AG20443 (cell line): ENCODE results near the gene SLC10A1.

Experiments
- DNase-seq: peaks from one replicate; pipeline ENCODE4 v3.0.0; 2012; ENCODE audit warnings: low spot score, mixed read lengths

SLC10A1 gene

DNA sequence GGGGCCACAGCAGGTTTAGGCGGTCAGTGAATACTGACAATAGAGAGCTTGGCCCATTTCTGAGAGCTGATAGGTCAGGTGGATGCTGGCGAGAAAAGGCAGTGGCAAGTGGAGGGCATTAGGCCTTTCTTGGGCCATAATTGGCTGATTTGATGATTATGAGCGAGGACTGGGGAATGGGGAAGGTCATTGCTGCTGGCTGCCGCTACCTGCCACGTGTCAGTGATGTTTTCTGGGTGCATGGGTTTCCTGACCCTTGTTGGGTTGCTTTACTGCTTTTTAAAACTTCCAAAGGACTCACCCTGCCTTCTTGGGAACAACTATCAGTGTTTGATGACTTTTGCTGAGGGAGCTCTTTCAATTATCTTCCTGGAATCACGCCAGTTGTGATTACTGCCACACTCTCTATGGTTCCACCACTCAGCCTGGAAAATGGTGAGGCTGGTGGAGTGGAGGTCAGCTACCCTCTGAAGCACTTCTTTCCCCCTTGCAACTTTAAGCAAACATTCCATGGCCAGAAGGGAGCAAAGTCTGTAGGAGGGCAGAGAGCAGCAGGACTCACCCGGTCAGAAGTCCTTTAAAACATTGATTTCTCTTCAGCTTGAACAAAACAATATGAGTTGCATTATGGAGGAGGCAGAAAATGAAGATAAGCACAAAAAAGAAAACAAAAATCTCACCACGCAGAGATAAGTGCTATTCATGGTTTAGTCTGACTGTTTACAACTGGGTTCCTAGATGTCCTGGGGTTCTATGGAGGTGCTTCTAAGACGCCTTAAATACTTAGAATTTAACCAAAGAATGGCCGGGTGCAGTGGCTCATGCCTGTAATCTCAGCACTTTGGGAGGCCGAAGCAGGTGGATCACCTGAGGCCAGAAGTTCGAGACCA, 12.1 kb upstream of the SLC10A1 start:
- DNase-seq = no peak

DNA sequence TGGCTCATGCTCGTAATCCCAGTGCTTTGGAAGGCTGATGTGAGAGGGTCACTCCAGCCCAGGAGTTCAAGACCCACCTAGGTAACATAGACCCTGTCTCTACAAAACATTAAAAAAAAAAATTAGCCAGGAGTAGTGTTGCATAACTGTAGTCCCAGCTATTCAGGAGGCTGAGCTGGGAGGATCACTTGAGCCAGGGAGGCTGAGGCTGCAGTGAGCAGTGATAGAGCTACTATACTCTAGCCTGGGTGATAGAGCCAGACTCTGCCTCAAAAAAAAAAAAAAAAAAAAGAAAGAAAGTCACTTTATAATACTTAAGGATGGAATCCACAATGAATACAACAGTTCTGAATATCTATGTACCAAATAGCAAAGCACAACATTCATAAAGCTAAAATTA, 10.2 kb upstream of the SLC10A1 start:
- DNase-seq = no peak

DNA sequence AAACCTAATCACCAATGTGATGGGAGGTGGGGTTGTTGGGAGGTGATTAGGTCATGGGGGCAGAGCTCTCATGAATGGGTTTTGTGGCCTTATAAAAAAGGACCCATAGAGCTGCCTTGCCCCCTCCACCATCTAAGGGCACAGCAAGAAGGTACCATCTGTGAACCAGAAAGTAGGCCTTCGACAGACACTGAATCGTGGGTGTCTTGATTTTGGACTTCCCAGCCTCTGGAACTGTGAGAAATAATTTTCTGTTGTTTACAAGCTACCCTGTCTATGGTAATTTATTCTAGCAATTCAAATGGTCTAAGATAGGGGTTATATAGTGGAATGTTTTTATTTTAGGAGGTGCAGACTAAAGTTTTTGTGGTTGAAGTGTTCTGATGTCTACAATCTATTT, 7.9 kb upstream of the SLC10A1 start:
- DNase-seq = no peak

DNA sequence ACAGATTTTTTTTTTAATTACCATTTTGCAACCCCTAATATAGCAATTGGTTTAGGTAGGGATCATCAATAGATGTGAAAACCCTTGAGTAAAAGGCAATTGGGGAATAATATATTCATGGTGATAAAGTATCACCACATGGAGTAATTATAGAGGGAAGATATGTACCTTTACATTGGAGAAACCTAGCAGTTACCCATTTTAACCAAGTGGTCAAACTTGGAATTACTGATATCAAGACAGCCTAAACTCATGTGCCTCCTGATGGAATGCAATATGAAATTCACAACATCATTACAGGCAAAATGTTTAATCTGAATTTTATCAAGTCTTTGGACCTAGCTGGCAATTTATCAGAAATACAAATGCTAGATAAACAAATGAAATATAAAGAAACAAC, 6.7 kb upstream of the SLC10A1 start:
- DNase-seq = no peak

DNA sequence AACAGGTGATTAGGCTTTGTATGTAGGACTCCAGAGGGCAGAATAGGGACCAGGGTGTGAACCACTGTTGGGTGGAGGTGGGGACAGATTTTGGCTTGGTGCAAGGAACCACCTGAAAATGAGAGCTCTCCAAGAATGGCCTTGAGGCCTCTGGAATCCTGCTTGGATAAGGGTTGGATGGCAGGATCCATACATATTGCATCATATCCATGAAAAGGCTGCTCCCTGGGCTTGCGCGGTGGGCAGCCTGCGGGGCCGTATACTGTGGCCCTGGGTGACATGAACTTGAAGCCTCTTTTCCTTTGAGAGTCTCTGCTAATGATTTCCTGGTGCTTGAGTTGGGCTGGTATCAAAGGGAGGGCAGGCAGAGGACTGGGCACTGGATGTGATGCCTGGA, 1.3 kb upstream of the SLC10A1 start:
- no peak for DNase-seq

DNA sequence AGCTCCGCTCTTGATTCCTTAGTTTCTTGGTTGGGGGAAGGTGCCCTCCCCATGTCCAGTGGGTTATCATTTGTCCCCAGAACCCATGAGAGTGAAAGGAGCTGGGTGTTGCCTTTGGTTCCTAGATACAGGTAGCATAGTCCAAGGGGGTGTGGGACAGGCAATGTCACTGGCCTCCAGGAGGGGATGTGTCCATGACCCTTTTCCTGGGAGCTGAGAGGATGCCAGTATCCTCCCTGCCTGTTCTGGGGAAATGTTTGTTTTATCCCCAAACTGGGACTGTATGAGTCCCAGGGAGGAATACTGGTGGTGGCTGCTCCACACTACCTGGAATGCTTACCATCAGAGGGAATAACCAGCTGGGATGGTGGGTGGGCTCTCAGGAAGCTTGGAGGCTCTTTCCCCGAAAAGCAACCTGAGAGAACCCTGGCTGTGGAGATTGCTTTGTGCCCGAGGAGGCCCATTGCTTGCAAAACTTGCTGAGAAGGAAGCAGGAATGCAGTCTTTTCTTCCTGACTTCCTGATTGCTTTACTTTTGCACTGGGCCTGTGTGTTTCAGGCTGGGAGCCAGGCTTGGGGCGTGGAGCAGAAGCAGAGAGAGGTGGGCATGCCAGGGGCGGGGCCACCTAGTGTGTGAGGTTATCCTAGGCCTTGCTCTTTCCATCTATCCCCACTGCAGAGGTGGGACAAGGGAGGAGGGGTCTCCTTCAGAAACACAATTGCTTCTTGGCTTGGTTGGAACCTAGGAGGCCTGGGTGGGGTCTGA, 715 bp upstream of the SLC10A1 start:
- DNase-seq = no peak

DNA sequence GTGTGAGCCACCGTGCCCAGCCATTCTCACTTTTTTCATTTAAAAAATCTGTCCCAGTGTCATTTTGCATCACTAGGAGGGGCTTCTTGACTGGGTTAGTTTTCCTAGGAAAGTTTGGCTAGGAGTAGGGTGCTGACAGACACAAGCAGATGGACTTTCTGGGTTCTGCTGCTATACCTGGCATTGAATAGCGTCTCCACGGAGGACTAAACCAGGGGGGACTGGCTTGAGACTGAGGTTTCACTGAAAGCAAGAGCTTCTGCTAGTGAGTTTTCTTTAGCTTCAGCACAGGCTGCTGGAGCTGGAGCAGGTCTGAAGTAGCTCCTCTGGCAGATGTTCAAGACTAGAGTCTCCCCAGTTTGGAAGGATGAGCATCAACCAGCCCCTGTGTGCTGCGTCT, 1.4 kb downstream of the SLC10A1 start:
- DNase-seq = no peak

DNA sequence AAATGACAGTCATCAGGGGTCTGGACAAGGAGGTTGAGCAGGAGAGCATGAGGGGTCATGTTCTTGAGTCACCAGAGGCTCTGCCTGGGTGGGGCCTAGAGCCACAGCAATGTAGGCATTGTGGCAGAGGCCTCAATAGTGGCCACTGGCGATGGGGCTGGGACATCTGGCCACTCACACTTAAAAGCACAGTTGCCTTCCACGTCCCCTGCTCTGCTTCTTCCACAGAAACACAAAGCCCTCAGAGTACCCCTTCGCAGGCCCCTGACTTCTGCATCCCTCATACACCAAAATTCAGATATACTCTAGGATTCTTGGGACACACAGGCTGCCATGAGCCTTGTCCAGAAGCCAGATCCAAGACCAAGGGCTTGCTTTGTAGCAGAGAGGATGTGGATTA, 2.2 kb downstream of the SLC10A1 start:
- no peak for DNase-seq

DNA sequence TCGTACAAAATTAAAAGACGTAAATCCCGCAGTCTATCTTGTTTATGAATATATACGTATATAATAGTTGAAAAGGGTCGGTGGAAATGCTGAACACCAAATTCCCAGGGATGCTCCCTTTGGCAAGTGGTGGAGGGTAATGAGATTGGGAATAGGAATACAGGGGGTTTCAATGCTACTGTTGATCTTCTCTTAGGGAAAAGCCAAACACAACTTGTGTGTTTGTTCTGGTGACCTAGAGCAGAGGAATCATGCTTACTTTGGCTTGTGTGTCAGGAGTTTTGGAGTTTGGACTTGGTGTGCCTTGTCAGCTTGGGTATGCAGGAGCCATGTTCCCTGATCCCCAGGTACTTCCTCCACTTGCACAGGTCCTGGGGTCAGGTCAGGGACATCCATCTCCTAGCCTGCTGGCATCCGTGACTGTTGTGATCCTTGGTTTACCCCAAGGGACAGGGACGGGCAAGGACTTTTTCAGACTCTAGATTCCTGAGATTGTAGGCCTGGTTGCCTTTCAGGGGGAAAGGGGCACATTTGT, 4.1 kb downstream of the SLC10A1 start:
- no peak for DNase-seq

DNA sequence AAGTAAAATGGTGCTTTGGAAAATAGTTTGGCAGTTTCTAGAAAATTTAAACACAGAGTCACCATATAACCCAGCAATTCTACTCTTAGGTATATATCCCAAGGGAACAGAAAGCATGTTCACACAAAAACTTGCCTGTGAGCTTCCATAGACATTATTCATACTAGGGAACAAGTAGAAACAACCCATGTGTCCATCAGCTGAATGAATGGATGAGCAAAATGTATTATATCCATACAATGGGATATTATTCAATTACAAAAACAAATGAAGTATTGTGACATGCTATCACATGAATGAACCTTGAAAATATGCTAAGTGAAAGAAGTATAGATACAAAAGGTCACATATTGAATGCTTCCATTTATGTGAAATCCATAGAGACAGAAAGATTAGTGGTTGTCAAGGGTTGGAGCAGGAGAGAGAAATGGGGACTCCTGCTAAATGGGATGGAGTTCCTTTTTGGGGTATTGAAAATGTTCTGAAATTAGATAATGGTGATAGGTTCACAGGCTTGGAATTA, 7.9 kb downstream of the SLC10A1 start:
- DNase-seq = no peak

DNA sequence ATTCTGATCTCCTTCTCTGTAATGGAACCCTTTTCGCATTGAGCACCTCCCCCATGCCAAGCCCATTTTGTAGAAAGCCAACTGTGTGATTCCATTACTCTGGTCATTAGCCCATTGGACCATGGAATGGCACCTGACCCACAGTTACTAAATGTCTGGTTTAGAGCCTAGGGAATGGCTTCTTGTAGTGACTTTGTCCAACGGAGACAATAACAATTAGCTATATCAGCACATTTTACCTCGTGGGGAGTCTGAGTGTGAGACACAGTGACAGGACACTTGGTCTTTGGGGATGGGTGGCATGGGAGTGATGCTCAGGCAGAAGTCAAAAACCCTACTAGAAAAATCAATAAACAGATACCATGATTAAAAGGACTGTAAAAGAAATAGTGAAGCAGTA, 10.4 kb downstream of the SLC10A1 start:
- DNase-seq = no peak

DNA sequence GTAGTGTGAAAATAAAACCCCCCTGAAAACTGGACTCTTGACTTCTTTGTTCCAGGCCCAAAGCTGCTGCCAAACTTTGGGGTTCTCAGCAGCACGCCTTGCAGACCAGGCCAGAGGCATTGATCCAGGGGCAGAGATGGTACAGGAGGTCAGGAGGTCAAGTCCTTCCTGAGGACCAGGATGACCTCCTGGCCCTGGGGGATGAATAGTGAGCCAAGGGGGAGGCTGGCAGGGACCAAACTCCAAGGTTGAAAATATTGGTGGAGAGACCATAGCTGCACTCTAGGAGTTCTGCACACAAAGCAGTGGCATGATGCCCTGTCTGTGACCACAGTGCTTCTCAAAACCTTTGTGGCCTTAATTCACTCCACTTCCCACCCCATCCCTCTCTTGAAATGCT, 12.1 kb downstream of the SLC10A1 start:
- DNase-seq = no peak

DNA sequence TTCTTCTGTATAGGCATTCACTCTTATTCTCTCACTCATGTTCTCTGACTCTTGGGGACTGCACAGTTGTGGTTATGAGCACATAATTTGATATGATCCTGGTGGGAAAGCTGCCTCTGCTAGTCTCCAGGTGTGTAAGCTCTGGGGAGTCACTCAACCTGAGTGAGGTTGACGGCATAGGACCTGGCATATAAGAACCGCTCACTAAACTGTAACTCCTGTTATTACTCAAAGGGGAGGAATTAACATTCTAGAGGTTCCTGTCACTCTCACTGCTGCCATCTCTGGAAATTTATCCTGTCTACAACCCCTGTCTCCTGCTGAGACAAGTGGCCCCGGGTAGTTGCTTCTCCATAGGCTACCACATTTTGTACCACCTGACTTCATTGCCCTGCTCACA, 16.1 kb downstream of the SLC10A1 start:
- DNase-seq = no peak

DNA sequence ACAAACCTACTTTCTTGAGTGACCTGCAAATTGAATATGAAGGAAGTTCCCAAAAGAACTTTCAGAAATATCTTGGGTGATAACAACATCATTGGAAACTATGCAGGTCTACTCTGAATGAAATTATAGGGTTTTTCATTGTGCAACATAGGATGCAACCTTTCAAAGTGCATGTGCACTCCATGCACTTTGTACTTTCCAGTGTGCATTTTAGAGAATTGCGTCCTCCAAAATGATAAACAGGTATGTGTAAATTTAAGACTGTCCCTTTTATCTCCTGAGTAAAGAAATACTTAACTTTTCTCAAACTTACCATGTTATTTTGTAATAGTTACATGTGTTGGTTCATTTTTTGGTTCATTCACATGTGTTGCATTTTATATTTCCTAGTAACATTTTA, 16.9 kb downstream of the SLC10A1 start:
- DNase-seq = no peak

DNA sequence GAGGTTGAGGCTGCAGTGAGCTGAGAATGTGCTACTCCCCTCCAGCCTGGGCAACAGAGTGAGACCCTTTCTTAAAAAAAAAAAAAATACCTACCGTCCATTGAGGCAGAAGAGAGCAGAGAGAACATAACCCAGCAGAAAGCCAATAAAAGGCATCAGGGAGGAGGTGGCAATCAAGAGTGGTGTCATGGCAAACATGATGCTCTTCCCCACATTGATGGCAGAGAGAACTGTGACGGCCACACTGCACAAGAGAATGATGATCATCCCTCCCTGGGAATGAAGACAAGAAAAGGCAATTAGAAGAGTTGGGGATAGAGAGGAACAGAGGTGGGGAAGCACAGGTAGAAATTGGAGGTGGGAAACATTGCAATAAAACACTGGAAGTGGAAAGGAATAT, 18.0 kb downstream of the SLC10A1 start:
- DNase-seq = no peak

DNA sequence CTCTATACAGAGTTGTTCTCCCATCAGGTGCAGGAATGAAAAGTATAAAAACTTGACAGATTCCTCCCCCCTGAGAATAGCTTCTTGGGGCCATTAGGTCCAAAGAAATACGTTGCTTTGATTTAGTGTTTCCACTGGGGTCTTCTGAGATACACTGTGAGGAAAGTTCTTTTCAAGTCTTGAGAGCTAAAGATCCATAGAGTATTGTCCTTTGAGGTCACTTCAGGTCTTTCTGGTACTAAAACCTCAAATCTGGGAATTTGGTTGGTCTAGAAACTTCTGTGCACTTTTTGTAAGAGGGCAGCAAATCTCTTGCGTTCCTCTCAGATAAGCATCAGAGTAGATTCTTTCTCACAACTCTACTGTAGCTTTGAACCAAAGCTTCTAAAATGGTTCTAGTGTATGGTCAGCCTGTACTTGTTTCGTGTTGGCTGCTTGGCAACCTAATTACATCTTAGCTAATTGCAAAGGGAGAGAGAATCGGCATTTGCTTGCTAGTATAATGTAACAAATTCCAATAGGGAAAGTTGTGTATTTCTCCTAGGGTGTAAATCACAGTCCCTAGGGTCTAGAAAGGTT, 20.1 kb downstream of the SLC10A1 start:
- no peak for DNase-seq

DNA sequence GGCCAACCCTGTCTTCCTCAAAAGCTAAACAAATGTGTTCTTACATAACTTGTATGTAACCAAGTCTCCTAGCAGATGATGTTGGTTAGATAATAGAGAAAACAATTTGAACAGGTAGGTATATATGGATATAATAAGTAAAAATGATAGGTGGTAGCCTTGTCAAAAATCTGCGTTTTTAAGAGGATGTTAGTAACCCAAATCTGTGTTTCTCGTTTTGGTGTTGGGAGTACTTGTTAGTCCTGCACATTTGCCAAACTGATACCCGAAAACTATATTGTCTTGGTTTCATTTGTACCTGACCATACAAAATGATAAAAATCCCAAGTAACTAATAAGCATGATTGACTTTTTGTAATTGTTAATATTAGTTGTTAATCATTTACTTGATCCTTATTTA, 22.0 kb downstream of the SLC10A1 start:
- DNase-seq = no peak

DNA sequence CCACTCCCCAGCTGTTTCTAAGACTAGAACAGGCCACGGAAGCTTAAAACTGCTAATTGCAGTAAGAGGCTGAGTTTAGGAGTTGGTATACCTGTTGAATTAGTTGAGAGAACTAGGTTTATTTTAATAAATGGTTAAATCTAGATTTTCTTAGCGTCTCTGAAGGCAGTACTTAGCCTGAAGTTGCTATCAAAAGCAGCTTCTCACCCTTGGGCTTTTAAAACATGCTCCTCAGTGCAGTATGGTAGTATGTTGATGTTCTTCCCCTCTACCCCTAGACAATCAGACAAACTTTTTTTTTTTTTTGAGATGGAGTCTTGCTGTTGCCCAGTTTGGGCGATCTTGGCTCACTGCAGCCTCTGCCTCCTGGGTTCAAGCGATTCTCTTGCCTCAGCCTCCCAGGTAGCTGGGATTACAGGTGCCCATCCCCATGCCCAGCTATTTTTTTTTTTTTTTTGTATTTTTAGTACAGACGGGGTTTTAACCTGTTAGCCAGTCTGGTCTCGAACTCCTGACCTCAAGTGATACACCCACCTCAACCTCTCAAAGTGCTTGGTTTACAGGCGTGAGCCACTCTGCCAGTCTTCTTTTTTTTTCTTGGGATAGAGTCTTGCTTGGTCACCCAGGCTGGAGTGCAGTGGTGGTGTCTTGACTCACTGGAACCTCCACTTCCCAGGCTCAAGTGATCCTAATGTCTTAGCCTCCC, 23.3 kb downstream of the SLC10A1 start:
- DNase-seq = no peak

DNA sequence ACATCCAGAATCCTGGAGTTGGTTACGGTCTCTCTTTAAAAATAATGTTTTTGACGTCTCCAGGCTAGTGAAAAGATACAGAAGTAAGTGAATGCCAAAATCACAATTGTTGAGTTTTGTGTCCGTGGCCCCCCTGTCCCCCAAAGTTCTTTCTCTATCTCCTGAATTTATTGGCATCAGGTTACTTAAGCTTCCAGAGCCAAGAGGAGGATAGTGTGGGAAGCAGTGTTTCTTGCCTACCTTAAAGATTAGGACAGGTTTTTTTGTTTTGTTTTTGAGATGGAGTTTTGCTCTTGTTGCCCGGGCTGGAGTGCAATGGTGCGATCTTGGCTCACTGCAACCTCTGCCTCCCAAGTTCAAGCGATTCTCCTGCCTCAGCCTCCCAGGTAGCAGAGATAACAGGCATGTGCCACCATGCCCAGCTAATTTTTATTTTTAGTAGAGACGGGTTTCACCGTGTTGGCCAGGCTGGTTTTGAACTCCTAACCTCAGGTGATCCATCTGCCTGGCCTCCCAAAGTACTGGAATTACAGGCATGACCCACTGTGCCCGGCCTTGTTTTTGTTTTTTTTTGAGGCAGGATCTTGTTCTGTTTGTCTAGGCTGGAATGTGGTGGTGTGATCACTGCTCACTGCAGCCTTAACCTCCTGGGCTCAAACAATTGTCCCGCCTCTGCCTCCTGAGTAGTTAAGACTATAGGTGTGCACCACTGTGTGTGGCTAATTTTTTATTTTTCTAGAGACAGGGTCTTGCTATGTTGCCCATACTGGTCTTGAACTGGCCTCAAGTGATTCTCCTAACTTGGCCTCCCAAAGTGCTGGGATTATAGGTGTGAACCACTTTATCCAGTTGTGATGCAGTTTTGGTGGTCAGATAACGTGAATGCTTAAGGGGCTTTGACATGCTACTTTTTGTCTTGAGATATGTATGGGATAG, 24.7 kb downstream of the SLC10A1 start:
- DNase-seq = no peak

DNA sequence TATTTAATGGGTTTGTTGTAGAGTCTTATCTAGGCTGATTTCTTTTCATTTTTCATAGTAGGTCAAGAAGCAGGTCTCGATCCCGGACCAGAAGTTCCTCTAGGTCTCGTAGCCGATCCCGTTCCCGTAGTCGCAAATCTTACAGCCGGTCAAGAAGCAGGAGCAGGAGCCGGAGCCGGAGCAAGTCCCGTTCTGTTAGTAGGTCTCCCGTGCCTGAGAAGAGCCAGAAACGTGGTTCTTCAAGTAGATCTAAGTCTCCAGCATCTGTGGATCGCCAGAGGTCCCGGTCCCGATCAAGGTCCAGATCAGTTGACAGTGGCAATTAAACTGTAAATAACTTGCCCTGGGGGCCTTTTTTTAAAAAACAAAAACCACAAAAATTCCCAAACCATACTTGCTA, 25.9 kb downstream of the SLC10A1 start:
- no peak for DNase-seq

DNA sequence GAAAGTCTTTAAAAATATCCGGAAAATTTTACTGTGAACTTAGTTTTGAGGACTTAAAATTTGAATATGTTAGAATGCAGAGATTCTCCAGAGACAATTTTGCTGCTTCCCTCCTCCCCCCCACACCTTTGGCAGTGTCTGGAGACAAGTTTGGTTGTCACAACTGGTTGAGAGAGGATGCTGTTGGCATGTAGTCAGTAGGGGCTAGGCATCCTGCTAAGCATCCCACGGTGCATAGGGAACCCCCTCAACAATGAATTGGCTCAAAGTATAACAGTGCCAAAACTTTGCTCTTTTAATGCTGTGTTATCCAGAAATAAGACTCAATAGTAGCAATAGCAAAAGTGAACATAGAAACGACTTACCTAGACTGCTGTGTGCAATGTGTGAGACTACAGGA, 26.5 kb downstream of the SLC10A1 start:
- DNase-seq = no peak
